Ishikawa (cell line): ENCODE measurements around the gene ZMYM1.

Experiments
- FOXM1 ChIP-seq: IDR thresholded peaks from 2 replicates; pipeline ENCODE4 v1.6.1; 2012; ENCODE audit warnings: low read depth, borderline replicate concordance
- TAF1 ChIP-seq: IDR thresholded peaks from 2 replicates; pipeline ENCODE4 v1.6.1; 2012; ENCODE audit warnings: low read depth, mild to moderate bottlenecking
- TEAD4 ChIP-seq: IDR thresholded peaks from 2 replicates; pipeline ENCODE4 v1.6.1; 2012
- ZBTB7A ChIP-seq: IDR thresholded peaks from 2 replicates; pipeline ENCODE4 v1.6.1; 2012; ENCODE audit warnings: low read depth

GRCh38 chr1:35033346-35033745 lies 45.8 kb upstream of the ZMYM1 start:
- TF ChIP-seq TAF1 (no peak), FOXM1 (no peak), ZBTB7A (no peak), TEAD4 (no peak)
